ENCODE results near the gene UNC13C.

The UNC13C gene

DNA sequence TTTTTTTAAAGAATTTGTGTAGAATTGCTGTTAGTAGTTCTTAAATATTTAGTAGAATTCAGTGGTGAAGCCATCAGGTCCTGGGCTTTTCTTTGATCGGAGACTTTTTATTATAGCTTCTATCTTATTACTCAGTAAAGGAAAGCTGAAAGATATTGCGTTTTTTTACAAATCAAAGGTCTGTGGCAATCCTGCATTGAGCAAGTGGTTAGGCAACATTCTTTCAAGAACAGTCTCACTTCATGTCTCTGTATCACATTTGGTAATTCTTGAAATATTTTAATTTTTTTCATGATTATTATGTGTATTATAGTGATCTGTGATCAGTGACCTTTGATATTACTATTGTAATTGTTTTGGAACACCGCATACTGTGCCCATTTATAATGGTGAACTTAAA, 140.8 kb downstream of the UNC13C start:
- no peak for DNase-seq

DNA sequence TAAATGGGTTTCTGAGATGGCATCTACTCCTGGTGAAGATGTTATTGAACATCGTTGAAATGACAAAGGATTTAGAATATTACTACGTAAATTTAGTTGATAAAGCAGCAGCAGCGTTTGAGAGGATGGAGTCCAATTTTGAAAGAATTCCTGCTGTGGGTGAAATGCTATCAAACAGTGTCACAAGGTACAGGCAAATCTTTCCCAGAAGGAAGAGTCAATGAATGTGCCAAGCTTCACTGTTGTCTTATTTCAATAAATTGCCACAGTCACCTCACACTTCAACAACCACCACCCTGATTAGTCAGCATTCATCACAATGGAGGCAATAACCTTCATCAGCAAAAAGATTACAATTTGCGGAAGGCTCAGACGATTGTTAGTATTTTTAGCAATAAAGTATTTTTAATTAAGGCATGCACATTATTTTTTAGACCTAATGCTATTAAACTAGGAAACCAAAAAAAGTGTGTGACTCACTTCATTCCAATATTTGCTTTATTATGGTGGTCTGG, 142.8 kb downstream of the UNC13C start:
- no peak for DNase-seq
- Mint-ChIP-seq H3K36me3 (no peaks in the 10 kb centered on the region), H3K4me3 (no peak overlapping the region), H3K9me3 (no peaks in the 10 kb centered on the region), H3K4me1 (no peaks in the 10 kb centered on the region), H3K27ac (no peak overlapping the region), H3K27me3 (no peaks in the 10 kb centered on the region)
- CTCF ChIA-PET, result no interaction called here

More for the DNA sequence above, 140.8 kb downstream of the UNC13C start:
- Mint-ChIP-seq H3K27ac (no peak overlapping the region), H3K27me3 (no peaks in the 10 kb centered on the region), H3K9me3 (no peaks in the 10 kb centered on the region), H3K4me3 (no peak overlapping the region), H3K4me1 (no peaks in the 10 kb centered on the region), H3K36me3 (no peaks in the 10 kb centered on the region)
- CTCF ChIA-PET, result no interaction called here

DNA sequence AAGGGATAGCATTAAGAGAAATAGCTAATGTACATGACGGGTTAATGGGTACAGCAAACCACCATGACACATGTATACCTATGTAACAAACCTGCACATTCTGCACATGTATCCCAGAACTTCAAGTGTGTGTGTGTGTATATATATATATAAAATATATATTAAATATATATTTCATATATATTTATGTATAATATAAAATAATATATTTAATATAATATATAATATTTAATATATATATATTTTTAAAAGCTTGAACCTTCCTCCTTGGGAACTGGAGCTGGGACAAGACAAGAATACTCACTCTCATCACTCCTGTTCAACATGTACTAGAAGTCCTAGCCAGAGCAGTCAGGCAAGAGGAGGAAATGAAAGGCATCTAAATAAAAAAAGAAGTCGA, 149.3 kb downstream of the UNC13C start:
- CTCF ChIA-PET, result no interaction called here
- Mint-ChIP-seq H3K27me3 (no peaks in the 10 kb centered on the region), H3K36me3 (no peaks in the 10 kb centered on the region), H3K9me3 (no peaks in the 10 kb centered on the region), H3K27ac (no peak overlapping the region), H3K4me3 (no peak overlapping the region), H3K4me1 (no peaks in the 10 kb centered on the region)
- no peak for DNase-seq

DNA sequence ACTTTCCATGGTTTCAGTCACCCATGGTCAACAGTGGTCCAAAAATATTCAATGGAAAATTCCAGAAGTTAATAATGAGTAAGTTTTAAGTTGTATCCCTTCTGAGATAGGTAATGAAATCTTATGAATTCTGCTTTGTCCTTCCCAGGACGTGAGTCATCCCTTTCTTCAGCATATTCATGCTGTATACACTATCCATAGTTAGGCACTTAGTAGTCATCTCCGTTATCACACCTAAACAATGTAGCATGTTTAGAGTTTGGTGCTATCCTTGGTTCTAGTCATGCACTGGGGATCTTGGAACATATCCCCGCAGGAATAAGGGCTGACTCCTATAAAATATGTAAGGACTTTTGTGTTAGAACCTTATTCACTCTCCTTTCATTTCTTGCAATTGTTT, 153.2 kb downstream of the UNC13C start:
- Mint-ChIP-seq H3K27ac (no peak overlapping the region), H3K27me3 (no peaks in the 10 kb centered on the region), H3K4me3 (no peak overlapping the region), H3K36me3 (no peaks in the 10 kb centered on the region), H3K4me1 (no peaks in the 10 kb centered on the region), H3K9me3 (no peaks in the 10 kb centered on the region)
- no peak for DNase-seq
- CTCF ChIA-PET, result no interaction called here

DNA sequence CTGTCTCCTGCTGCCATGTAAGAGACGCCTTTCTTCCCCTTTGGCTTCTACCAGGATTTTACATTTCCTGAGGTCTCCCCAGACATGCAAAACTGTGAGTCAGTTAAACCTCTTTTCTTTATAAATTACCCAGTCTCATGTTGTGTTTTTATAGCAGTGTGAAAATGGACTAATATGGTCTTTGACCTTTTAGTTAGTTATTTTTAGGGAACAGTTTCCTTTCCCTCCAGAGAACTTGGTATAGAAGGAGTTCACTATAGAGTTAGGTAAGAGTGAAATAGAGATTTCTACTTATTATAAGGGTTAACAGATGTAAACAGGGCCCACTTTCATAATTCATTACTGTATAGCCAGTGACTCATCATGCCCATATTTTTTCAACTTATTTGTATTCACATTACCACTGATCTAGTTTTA, 170.9 kb downstream of the UNC13C start:
- Mint-ChIP-seq H3K27me3 (no peaks in the 10 kb centered on the region), H3K36me3 (no peaks in the 10 kb centered on the region), H3K4me1 (no peaks in the 10 kb centered on the region), H3K9me3 (no peaks in the 10 kb centered on the region), H3K27ac (no peak overlapping the region), H3K4me3 (no peak overlapping the region)
- DNase-seq, result no peak
- CTCF ChIA-PET, result no interaction called here

DNA sequence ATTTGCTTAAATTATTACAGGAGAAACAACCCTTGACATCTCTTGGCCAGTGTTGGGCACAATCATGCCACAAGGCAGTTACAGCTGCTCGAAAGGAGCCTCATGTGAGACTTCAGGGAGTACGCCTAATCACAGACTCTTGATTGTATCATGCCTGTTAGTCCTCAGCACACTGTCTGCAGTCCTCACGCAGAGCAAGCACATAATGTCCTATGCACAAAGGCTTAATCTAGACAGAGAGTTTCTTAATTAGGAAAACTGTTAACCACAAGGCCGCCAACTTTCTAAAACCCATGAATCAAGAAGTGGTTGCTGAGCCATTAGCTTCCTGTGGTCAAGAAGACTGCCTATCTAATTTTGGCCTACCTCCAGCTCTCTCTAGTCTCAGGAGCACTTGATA, 172.0 kb downstream of the UNC13C start:
- CTCF ChIA-PET, result no interaction called here
- Mint-ChIP-seq H3K9me3 (no peaks in the 10 kb centered on the region), H3K27ac (no peak overlapping the region), H3K4me1 (no peaks in the 10 kb centered on the region), H3K4me3 (no peak overlapping the region), H3K36me3 (no peaks in the 10 kb centered on the region), H3K27me3 (no peaks in the 10 kb centered on the region)
- no peak for DNase-seq

DNA sequence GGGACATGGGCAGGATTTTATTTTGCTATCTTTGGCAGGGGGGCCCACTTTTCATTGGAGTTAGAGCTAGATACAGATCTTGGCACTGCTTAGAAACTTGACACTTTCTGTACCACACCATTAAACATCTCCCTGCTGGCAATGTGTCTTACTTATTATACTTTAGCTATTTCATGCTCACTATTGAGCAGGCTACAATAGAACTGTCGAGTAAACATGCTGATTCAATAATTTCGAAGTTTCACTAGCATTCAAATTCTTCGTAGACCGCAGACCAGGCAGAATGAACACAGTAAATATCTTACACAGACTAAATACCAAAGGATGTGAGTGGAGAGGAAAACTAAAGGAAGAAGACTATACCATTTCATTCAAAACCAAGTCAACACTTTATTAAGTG, 180.8 kb downstream of the UNC13C start:
- H3K4me1 Mint-ChIP-seq, result no peaks in the 10 kb centered on the region
- H3K27ac Mint-ChIP-seq, result no peak overlapping the region
- H3K36me3 Mint-ChIP-seq, result no peaks in the 10 kb centered on the region
- no peak for DNase-seq
- CTCF ChIA-PET, result no interaction called here
- H3K9me3 Mint-ChIP-seq, result no peaks in the 10 kb centered on the region
- no peak overlapping the region for H3K4me3 Mint-ChIP-seq
- H3K27me3 Mint-ChIP-seq, result no peaks in the 10 kb centered on the region

DNA sequence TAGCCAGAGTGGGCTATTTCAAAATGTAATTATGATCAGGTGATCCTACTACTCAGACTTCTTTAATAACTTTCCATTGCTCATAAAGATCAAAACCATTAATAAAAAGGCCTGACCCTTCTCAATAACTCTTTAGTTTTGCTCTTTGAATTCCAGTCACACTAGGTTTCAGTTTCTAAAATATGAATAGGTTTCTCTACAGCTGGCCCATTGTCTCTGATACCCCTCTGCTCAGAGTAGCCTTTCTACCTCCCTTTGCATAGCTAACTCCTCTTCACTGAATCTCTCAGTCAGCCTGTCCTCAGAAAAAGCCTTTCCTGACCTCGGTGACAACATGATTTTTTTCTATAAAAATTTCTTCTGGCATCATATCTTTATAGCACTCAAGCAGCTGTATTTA, 209.1 kb downstream of the UNC13C start:
- DNase-seq, result no peak
- H3K27me3 Mint-ChIP-seq, result no peaks in the 10 kb centered on the region
- H3K4me1 Mint-ChIP-seq, result no peaks in the 10 kb centered on the region
- no peak overlapping the region for H3K4me3 Mint-ChIP-seq
- H3K36me3 Mint-ChIP-seq, result no peaks in the 10 kb centered on the region
- no peak overlapping the region for H3K27ac Mint-ChIP-seq
- peaks cover 3% of the 10 kb centered on the region for H3K9me3 Mint-ChIP-seq
- CTCF ChIA-PET, result no interaction called here

DNA sequence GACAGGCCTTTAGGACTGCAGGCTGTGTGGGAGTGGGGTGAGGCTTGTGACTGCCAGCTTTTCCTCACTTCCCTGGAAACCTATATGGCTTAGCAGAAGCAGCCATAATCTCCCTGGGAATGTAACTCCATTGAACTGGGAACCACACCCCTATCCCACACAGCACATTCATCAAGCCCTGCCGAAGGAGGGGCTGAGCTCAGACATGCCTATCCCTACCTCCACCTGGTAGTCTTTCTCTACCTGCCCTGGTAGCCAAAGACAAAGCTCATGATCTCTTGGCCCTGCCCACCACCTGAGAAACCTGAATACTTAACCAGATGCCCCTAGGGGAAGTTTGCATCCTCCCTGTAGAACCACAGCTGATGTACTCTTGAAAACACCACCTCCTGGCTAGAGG, 219.8 kb downstream of the UNC13C start:
- Mint-ChIP-seq H3K27ac (no peak overlapping the region), H3K36me3 (no peaks in the 10 kb centered on the region), H3K9me3 (peaks cover 14% of the 10 kb centered on the region), H3K4me1 (no peaks in the 10 kb centered on the region), H3K27me3 (no peaks in the 10 kb centered on the region), H3K4me3 (no peak overlapping the region)
- DNase-seq, result no peak
- CTCF ChIA-PET, result no interaction called here

DNA sequence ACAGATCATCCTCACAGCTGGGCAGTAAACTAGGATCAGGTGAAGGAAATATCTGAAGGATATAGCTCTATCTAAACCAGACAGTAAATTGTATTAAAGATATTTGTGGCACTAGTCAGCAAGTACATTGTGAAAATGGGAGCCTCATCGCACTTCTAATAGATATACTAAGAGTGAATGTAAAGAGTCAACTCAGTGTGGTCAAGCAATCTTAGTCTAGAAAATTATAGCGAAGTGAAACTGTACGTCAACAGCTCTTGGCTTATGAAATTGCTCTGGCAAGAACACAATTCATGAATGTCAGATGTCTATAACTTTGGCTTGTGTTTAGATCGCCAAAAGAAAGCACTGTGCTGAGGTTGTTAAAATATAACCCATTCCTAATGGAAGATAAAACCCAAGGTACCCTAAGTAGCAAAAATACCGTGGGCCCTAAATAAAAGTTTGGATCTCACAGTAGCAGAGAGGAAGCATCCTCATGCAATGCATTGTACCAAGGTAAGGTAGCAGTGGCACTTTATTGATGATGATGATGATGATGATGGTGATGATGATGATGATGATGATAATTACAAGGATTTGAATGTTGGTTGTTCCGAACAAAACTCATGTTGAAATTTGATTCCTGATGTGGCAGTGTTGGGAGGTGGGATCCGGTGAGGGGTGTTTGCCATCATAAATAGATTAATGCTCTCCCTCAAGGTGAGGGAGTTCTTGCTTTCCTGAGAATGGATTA, 228.5 kb downstream of the UNC13C start:
- peaks cover 7% of the 10 kb centered on the region for H3K9me3 Mint-ChIP-seq
- H3K27me3 Mint-ChIP-seq, result no peaks in the 10 kb centered on the region
- no peak for DNase-seq
- H3K27ac Mint-ChIP-seq, result no peak overlapping the region
- no peaks in the 10 kb centered on the region for H3K4me1 Mint-ChIP-seq
- no peak overlapping the region for H3K4me3 Mint-ChIP-seq
- CTCF ChIA-PET, result no interaction called here
- no peaks in the 10 kb centered on the region for H3K36me3 Mint-ChIP-seq

DNA sequence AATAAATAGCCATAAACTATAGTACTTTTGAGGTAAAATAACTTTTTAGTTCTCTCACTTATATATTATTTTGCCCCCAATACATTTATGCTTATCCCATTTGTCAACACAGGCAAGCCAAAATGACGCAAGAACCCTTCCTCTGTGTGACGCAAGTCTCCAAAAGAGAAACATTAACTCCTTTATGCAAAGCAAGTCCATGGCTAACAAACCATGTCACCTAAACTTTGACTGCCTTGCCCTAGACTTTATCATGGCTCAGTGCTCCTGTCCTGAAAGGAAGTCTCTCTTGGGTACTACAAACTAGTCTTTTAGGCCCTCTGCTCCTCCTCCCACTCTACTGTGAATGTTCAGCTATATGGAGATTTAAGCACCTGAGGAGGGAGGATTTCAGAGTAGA, 230.5 kb downstream of the UNC13C start:
- Mint-ChIP-seq H3K36me3 (no peaks in the 10 kb centered on the region), H3K4me1 (no peaks in the 10 kb centered on the region), H3K4me3 (no peak overlapping the region), H3K9me3 (no peaks in the 10 kb centered on the region), H3K27ac (no peak overlapping the region), H3K27me3 (no peaks in the 10 kb centered on the region)
- CTCF ChIA-PET, result no interaction called here
- no peak for DNase-seq

DNA sequence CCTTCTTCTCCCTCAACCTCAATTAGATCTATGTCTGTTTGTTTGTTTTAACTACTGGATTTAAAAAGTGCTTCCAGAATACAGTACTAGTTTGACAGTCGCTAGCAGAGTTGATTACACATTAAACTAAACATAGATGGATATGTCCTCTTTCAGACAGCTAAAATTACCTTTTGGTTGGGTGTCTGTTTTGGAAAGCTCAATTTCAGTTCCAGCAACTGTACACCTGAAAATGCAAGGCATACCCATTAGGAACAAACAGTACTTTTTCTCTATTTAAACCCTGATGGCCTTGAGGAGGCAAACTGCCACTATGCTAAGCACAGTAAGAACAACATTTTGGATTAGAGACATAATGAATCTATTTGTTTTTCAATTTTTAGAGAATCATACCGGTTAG, 234.4 kb downstream of the UNC13C start:
- H3K4me3 Mint-ChIP-seq, result no peak overlapping the region
- no peak overlapping the region for H3K27ac Mint-ChIP-seq
- CTCF ChIA-PET, result no interaction called here
- H3K27me3 Mint-ChIP-seq, result no peaks in the 10 kb centered on the region
- H3K9me3 Mint-ChIP-seq, result no peaks in the 10 kb centered on the region
- no peaks in the 10 kb centered on the region for H3K36me3 Mint-ChIP-seq
- H3K4me1 Mint-ChIP-seq, result no peaks in the 10 kb centered on the region
- no peak for DNase-seq

DNA sequence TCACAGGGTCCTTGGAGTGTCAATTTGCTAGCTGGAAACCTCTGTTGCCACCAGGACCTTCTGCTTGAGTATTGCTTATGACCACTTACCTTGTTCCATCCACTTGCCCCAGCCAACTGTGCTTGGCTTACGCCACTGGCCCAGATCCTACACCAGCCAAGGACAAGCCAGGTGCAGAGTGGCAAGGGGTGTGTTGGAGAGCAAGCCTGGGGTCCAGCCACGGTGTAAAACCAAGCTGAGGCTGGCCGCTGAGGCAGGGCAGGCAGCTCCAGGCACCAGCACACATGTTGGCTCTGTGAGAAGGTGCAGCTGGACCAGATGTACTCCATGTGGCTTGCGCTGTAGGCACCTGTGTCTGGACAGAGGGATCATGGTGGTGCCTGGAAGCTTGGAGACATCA, 248.2 kb downstream of the UNC13C start:
- Mint-ChIP-seq H3K4me3 (no peak overlapping the region), H3K27me3 (no peaks in the 10 kb centered on the region), H3K9me3 (peaks cover 10% of the 10 kb centered on the region), H3K36me3 (no peaks in the 10 kb centered on the region), H3K4me1 (no peaks in the 10 kb centered on the region), H3K27ac (no peak overlapping the region)
- no peak for DNase-seq
- CTCF ChIA-PET, result no interaction called here

DNA sequence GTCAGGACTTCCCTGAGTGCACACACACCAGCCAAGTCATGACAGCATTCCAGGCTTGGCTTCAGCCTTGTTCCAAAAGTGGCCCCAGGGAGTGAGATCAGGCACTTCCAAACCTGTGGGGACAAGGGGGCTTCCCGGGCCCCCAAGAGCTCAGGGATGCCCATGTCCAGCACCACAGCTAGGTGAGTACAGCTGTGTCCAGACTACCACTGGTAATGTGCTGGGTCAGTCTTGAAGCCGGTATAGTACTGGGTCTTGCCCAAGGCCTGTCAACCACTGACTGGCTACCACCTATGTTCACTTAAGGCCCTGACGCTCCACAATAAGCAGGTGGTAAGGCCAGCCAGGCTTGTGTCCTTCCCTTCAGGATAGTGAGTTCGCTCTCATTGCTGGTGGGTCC, 249.3 kb downstream of the UNC13C start:
- Mint-ChIP-seq H3K4me1 (no peaks in the 10 kb centered on the region), H3K9me3 (peaks cover 10% of the 10 kb centered on the region)
- CTCF ChIA-PET, result no interaction called here

DNA sequence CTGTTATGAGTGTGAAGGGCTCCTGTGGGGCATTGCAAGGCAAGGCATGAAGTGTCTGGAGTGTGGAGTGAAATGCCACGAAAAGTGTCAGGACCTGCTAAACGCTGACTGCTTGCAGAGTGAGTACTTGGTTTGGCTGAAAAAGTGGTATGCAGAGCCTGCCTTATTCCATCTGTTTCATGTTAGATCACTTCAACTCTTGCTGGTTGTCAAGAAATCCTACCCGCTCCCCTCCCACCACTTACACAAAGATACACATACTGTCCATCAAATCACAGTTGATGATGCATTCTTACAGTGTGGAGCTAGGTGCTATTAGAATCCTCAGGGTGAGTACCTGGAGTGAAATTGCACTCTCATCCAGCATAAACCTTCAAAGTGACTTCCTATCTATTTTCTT, 272.1 kb downstream of the UNC13C start:
- Mint-ChIP-seq H3K27me3 (no peaks in the 10 kb centered on the region), H3K36me3 (no peaks in the 10 kb centered on the region), H3K27ac (no peak overlapping the region), H3K4me1 (no peaks in the 10 kb centered on the region), H3K9me3 (no peaks in the 10 kb centered on the region), H3K4me3 (no peak overlapping the region)
- CTCF ChIA-PET, result no interaction called here
- no peak for DNase-seq

More for the DNA sequence above, 249.3 kb downstream of the UNC13C start:
- Mint-ChIP-seq H3K27ac (no peak overlapping the region), H3K27me3 (no peaks in the 10 kb centered on the region), H3K4me3 (no peak overlapping the region), H3K36me3 (no peaks in the 10 kb centered on the region)
- no peak for DNase-seq

DNA sequence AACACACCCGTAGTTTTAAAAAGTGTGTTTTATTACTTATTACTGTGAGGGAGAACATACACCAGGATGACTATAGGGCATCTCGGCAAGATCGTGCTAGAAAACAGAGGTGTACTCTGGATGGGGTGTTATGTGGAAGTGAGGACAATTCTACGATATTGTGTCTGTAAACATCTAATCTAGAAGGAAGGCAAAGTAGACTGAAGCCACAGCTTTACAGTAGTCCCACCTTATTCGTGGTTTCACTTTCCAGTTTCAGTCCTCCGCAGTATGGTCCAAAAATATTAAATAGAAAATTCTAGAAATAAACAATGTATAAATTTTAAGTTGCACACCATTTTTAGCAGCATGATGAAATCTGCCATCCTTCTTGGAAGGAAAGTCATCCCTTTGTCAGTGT, 277.9 kb downstream of the UNC13C start:
- Mint-ChIP-seq H3K27ac (no peak overlapping the region), H3K36me3 (no peaks in the 10 kb centered on the region), H3K4me1 (no peaks in the 10 kb centered on the region), H3K27me3 (no peaks in the 10 kb centered on the region), H3K4me3 (no peak overlapping the region), H3K9me3 (no peaks in the 10 kb centered on the region)
- CTCF ChIA-PET, result no interaction called here
- no peak for DNase-seq
